Left ventricle myocardium inferior (tissue), 1 donor: ENCODE data around the gene GAMT. TPM values are rescaled to one million over a fixed set of nuclear protein-coding genes. Genes with fewer than 3 reads are reported as not detected.

ENCODE experiments used
- DNase-seq: peaks from one replicate; pipeline ENCODE4 v3.0.0-alpha.2; 2020
- H3K27ac ChIP-seq: fragments of 200-600 bp; replicated peaks from 2 replicates; pipeline ENCODE4 v1.8.0; 2021
- H3K27me3 ChIP-seq: fragments of 200-600 bp; 2 replicates; pipeline ENCODE4 v1.8.0; 2021; ENCODE audit warnings: low read depth
- H3K36me3 ChIP-seq: fragments of 200-600 bp; 2 replicates; pipeline ENCODE4 v1.8.0; 2021
- H3K4me1 ChIP-seq: fragments of 200-600 bp; 2 replicates; pipeline ENCODE4 v1.8.0; 2021
- H3K4me3 ChIP-seq: fragments of 200-600 bp; 2 replicates; pipeline ENCODE4 v1.8.0; 2021; ENCODE audit warnings: mild to moderate bottlenecking, moderate library complexity
- H3K9me3 ChIP-seq: fragments of 200-600 bp; replicated peaks from 2 replicates; pipeline ENCODE4 v1.8.0; 2021
- intact Hi-C: fragments of 100-400 bp; cut with micrococcal nuclease; formaldehyde crosslinking; loops from one replicate; pipeline ENCODE4 v1.11.0; 2022
- total RNA-seq: library from RNA; stranded (reverse); fragmentation: NEBNext Ultra II Directional; extraction: Animal tissue kit (Norgen Biotek cat#: 25700); gene quantifications from one replicate; pipeline ENCODE4 v1.2.1, GENCODE V29; 2021
- TF ChIP-seq, protein P1 (sequence below): fragments of 200-600 bp; IDR thresholded peaks from 2 replicates; pipeline ENCODE4 v1.8.0; 2021; ENCODE audit warnings: antibody characterized with exemption, mild to moderate bottlenecking, borderline replicate concordance
- donor health status: DM: no; HTN: yes; CAD: no; lungs with severe emphysema.

GAMT gene
- total RNA-seq, 1 donor from 2014 or later, result 77.0 TPM

DNA sequence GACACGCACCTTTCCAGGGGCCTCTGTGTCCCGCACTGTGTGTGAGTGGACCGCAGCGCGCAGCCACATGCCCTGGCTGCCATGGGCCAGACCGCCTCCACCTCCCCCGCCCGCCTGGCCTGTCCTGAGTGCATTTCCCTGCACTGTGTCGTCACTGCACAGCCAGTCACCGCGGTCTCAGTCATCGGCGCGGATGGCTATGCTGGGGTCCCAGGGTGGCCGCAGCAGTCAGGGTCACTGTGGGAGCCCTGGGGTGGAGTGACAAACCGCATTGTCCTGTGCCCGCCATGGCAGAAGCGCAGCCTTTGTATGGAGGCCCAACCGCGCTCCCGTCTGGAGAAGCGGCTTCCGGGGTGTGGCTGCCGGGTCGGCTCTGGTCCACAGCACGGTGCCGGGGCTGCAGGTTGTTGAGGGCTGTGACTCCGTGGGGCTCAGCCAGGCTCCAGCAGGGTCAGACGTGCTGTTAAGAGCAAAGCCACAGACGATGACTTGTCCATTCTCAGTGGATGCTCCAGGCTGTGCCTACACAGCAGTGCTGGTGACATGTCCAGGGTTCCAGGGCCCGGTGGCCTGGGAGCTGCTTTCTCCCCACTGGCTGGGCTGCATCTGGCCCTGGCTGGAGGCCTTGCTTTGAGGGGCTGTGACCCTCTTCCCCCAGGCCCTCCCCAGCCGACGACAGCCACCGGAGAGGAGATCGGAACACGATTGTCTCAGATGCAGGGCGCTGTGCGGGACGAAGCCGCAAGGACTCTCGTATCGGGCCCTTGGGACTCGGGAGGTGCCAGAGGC is 24.0 kb downstream of the GAMT start:
- Histone ChIP-seq H3K4me3 (no peak overlapping the region), H3K27ac (no peak overlapping the region), H3K27me3 (no peaks in the 10 kb centered on the region), H3K4me1 (peaks cover 33% of the 10 kb centered on the region), H3K9me3 (no peaks in the 10 kb centered on the region), H3K36me3 (peaks cover 37% of the 10 kb centered on the region)
- DNase-seq, result no peak
- intact Hi-C loops, result no loop called here
- TF ChIP-seq, protein P1, sequence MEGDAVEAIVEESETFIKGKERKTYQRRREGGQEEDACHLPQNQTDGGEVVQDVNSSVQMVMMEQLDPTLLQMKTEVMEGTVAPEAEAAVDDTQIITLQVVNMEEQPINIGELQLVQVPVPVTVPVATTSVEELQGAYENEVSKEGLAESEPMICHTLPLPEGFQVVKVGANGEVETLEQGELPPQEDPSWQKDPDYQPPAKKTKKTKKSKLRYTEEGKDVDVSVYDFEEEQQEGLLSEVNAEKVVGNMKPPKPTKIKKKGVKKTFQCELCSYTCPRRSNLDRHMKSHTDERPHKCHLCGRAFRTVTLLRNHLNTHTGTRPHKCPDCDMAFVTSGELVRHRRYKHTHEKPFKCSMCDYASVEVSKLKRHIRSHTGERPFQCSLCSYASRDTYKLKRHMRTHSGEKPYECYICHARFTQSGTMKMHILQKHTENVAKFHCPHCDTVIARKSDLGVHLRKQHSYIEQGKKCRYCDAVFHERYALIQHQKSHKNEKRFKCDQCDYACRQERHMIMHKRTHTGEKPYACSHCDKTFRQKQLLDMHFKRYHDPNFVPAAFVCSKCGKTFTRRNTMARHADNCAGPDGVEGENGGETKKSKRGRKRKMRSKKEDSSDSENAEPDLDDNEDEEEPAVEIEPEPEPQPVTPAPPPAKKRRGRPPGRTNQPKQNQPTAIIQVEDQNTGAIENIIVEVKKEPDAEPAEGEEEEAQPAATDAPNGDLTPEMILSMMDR, result no peak

DNA sequence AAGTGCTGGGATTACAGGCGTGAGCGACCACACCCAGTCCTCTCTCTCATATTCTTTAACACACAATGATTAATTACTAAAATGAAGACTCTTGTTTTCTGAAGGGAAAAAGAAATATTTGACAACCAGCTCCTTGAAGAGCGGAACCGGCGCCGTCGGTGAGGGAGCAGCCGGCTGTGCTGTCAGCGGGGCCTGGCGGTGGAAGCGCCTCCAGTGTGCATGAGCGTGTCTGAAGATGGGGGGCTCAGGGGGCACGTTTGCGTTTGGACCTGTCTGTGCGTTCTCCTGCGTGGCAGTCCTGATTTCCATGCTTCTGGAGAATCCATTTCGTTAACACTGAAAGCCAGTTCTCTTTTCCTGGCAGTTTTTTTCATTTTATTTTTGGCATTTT is 24.9 kb downstream of the GAMT start:
- intact Hi-C loops, result no loop called here
- H3K27me3 ChIP-seq, result no peaks in the 10 kb centered on the region
- H3K9me3 ChIP-seq, result no peaks in the 10 kb centered on the region
- peaks cover 46% of the 10 kb centered on the region for H3K36me3 ChIP-seq
- H3K27ac ChIP-seq, result no peak overlapping the region
- no peak for DNase-seq
- no peak overlapping the region for H3K4me3 ChIP-seq
- H3K4me1 ChIP-seq, result peaks cover 25% of the 10 kb centered on the region
- TF ChIP-seq, protein P1, result no peak

DNA sequence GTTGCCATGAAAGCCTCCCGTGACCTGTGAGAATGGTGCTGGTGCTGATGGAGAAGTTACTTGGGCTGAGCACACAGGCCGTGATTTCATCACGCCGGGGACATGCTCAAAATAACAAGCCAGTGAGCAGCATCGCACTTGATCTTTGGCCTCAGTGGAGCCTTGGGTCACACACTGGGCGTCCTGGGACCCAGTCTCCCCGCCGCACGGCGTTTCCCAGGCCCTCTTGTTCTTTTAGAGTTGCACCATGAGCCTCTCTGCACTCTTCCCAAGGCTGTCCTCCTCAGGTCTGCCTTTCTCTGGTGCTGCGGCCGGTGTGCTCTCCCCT is 27.1 kb downstream of the GAMT start:
- peak; percentile 46 for DNase-seq
- H3K9me3 ChIP-seq, result no peaks in the 10 kb centered on the region
- TF ChIP-seq, protein P1, result no peak
- intact Hi-C loops, result no loop called here
- no peak overlapping the region for H3K4me3 ChIP-seq
- peaks cover 68% of the 10 kb centered on the region for H3K36me3 ChIP-seq
- H3K27me3 ChIP-seq, result no peaks in the 10 kb centered on the region
- H3K27ac ChIP-seq, result peak overlapping the region; percentile 90
- peaks cover 21% of the 10 kb centered on the region for H3K4me1 ChIP-seq

DNA sequence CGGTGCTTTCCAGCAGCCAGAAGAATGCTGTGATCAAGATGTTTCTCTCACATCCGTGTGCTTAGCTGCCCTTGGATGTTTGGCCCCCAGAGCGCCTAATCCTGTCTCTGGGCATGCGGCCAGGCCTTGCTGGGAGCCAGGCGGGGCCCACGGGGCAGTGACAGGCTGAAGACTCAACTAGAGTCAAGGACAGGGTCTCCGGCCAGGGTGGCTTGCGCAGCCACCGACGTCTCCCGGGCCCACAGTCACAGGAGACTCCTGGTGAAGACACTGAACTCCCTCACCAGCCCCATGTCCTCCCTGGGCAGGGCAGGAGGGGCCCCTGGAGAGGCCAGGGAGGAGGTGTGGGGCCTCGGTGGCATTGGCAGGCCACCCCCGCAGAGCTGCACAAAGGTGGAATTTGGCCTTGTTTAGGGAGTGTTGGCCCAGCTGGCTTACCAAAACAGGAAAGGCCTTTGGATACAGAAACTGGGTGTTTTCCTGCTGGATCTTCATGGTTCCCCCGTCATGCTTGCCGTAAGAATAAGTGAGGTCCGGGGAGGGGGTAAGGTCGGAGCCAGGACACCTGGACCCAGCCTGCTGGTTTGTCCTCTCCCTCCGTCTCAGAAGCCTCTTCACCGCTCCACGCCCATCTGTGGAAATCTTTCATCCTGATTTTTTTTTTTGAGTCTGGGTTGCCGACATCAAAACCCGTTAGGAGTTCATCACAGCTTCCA is 27.6 kb downstream of the GAMT start:
- intact Hi-C loops, result no loop called here
- TF ChIP-seq, protein P1, result no peak
- no peaks in the 10 kb centered on the region for H3K27me3 ChIP-seq
- H3K9me3 ChIP-seq, result no peaks in the 10 kb centered on the region
- H3K27ac ChIP-seq, result peak overlapping the region; percentile 90
- H3K4me3 ChIP-seq, result peak overlapping the region; percentile 6
- H3K36me3 ChIP-seq, result peaks cover 72% of the 10 kb centered on the region
- DNase-seq, result peak; percentile 81
- H3K4me1 ChIP-seq, result peaks cover 21% of the 10 kb centered on the region

DNA sequence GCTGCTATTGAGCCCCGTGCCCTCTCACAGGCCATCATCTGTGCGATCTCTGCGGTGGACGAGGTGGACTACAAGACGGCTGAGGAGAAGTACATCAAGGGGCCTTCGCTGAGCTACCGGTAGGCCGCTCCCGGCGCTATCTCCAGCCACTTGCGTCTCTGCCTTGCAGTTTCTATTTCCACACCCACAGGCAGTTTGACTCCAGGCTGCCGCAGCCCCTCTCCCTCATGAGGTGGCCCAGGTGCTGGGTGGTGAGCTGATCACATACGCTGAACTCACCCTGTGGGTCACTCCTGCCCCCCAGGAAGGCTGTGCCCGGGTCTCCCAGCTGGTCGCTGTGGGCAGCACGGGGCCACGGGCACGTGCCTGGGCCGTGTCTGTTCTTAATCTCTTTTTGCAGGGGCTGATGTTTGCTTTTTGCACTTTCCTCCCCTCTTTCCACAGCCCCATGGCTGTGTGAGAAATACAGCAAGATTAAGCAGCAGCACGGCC is 28.3 kb downstream of the GAMT start:
- Histone ChIP-seq H3K36me3 (peaks cover 74% of the 10 kb centered on the region), H3K4me3 (no peak overlapping the region), H3K9me3 (no peaks in the 10 kb centered on the region), H3K4me1 (peaks cover 21% of the 10 kb centered on the region), H3K27me3 (no peaks in the 10 kb centered on the region), H3K27ac (peak overlapping the region; percentile 90)
- DNase-seq, result no peak
- TF ChIP-seq, protein P1, result no peak
- intact Hi-C loops, result no loop called here
